ENCODE results near the gene AKAP8L.

GRCh38 chr19:15445227-15445605 is 26.4 kb upstream of the AKAP8L start:
- TF ChIP-seq CTCF (IDR thresholded peaks at IDR 0.05): no peak
- TF ChIP-seq POLR2A (IDR thresholded peaks at IDR 0.05): no peak

Data from esophagus squamous epithelium (tissue), 4 donors.